NCI-H2081 treated with DMSO at 0.1 percent for 48 hours (cell line): ENCODE data around the gene GRIK4.
A peak's percentile ranks its signal among the peaks of the same experiment; 100 is the strongest.
"Not testable (repeated sequence)": the region's sequence is repeated elsewhere in the genome, so short reads cannot be mapped to it uniquely, and the experiment has no call there.

Source experiments
- DNase-seq: peaks from one replicate; lab custom pipeline; 2025; lab: John Stamatoyannopoulos, UW

Gene GRIK4

GRCh38 chr11:121004206-121004840 lies 492.8 kb downstream of the GRIK4 start:
- no peak for DNase-seq

GRCh38 chr11:121006922-121007321 lies 495.4 kb downstream of the GRIK4 start:
- DNase-seq, result no peak

GRCh38 chr11:121008551-121008950 lies 497.0 kb downstream of the GRIK4 start:
- no peak for DNase-seq

- no peak for DNase-seq
Observed at GRCh38 chr11:121012091-121012490, 500.5 kb downstream of the GRIK4 start.

- no peak for DNase-seq
Observed at GRCh38 chr11:121018746-121019145, 507.2 kb downstream of the GRIK4 start.

- DNase-seq, result not testable (repeated sequence)
Observed at GRCh38 chr11:121021718-121022117, 510.2 kb downstream of the GRIK4 start.

- DNase-seq, result peak; percentile 32
Observed at GRCh38 chr11:121023848-121024751, 512.6 kb downstream of the GRIK4 start, which contains the start of gene TBCEL. TSS of gene TBCEL (plus strand) at chr11:121024102. CDS start at chr11:121045691, 21,589 bp downstream.

- no peak for DNase-seq
Observed at GRCh38 chr11:121024989-121025388, 513.4 kb downstream of the GRIK4 start.

GRCh38 chr11:121029153-121029552 lies 517.6 kb downstream of the GRIK4 start:
- no peak for DNase-seq

GRCh38 chr11:121029813-121030445 lies 518.4 kb downstream of the GRIK4 start:
- no peak for DNase-seq

GRCh38 chr11:121031167-121031566 lies 519.6 kb downstream of the GRIK4 start:
- no peak for DNase-seq

- DNase-seq, result not testable (repeated sequence)
Observed at GRCh38 chr11:121031648-121032047, 520.1 kb downstream of the GRIK4 start.

GRCh38 chr11:121032546-121032945 lies 521.0 kb downstream of the GRIK4 start:
- no peak for DNase-seq

- DNase-seq, result no peak
Observed at GRCh38 chr11:121033635-121034034, 522.1 kb downstream of the GRIK4 start.

- DNase-seq, result no peak
Observed at GRCh38 chr11:121035169-121035755, 523.7 kb downstream of the GRIK4 start.

- no peak for DNase-seq
Observed at GRCh38 chr11:121035780-121036179, 524.2 kb downstream of the GRIK4 start.

GRCh38 chr11:121037016-121037415 lies 525.5 kb downstream of the GRIK4 start:
- no peak for DNase-seq
